Caco-2 (cell line): Measurements from ENCODE around the gene SLC25A21. TPM values are rescaled to one million over a fixed set of nuclear protein-coding genes. Genes with fewer than 3 reads are reported as not detected.

ENCODE experiments used
- BruUV-seq: library from RNA; stranded (reverse); fragments of 400-500 nt; replicated peaks from 2 replicates; lab custom pipeline; 2021; lab: Mats Ljungman, UMichigan
- CTCF ChIA-PET: fragments of 300-600 bp; sonication (Branson Sonifier 250); formaldehyde crosslinking; loops from one replicate; lab custom pipeline; 2022; ENCODE audit warnings: antibody characterized with exemption; lab: Charles Lee
- POLR2A ChIA-PET: fragments of 300-600 bp; sonication (Branson Sonifier 250); formaldehyde crosslinking; loops from one replicate; lab custom pipeline; 2022; ENCODE audit warnings: antibody characterized with exemption; lab: Charles Lee
- DNase-seq, 2 experiments: peaks; one replicate each; pipeline versions ENCODE4 v3.0.0 to v3.0.0-alpha.2; 2020 to 2022
- H3K27me3 ChIP-seq: replicated peaks from 2 replicates; pipeline ENCODE4 v1.6.0; 2011; ENCODE audit warnings: low read length; ENCODE audit not compliant: control insufficient read depth, insufficient read depth
- H3K36me3 ChIP-seq: 2 replicates; pipeline ENCODE4 v1.5.1; 2011; ENCODE audit warnings: low read length; ENCODE audit not compliant: control insufficient read depth, insufficient read depth
- H3K4me1 ChIP-seq: fragments of 250-450 bp; sonication (Bioruptor Pico); 2 replicates; pipeline ENCODE4 v1.5.1; 2020; ENCODE audit warnings: mild to moderate bottlenecking
- H3K4me3 ChIP-seq: 2 replicates; pipeline ENCODE4 v1.5.1; 2011; ENCODE audit warnings: low read depth, mild to moderate bottlenecking, control low read depth, low read length
- H3K9me3 ChIP-seq: fragments of 250-450 bp; sonication (Bioruptor Pico); 2 replicates; pipeline ENCODE4 v1.5.1; 2020; ENCODE audit warnings: mild to moderate bottlenecking, moderate library complexity
- H3K27ac Mint-ChIP-seq: one replicate; pipeline ENCODE4 v1.8.0; 2022; ENCODE audit warnings: mixed read lengths; ENCODE audit not compliant: unreplicated experiment
- H3K27me3 Mint-ChIP-seq: one replicate; pipeline ENCODE4 v1.8.0; 2022; ENCODE audit warnings: mixed read lengths; ENCODE audit not compliant: insufficient read depth, unreplicated experiment
- H3K36me3 Mint-ChIP-seq: one replicate; pipeline ENCODE4 v1.8.0; 2022; ENCODE audit warnings: mild to moderate bottlenecking, mixed read lengths; ENCODE audit not compliant: insufficient read depth, unreplicated experiment
- H3K4me1 Mint-ChIP-seq: one replicate; pipeline ENCODE4 v1.8.0; 2022; ENCODE audit warnings: low read depth, mixed read lengths; ENCODE audit not compliant: unreplicated experiment
- H3K4me3 Mint-ChIP-seq: one replicate; pipeline ENCODE4 v1.8.0; 2022; ENCODE audit warnings: mild to moderate bottlenecking, moderate library complexity, mixed read lengths; ENCODE audit not compliant: unreplicated experiment
- H3K9me3 Mint-ChIP-seq: one replicate; pipeline ENCODE4 v1.8.0; 2022; ENCODE audit warnings: mixed read lengths; ENCODE audit not compliant: unreplicated experiment
- CTCF ChIP-seq, 2 experiments: fragments of 200-600 bp in 1 of 2; IDR thresholded peaks; 1 replicate in 1 of 2; 2 replicates in 1 of 2; pipeline versions ENCODE4 v1.5.1 to v1.8.0; 2011 to 2022; ENCODE audit warnings: antibody characterized with exemption in 1 of 2, control low read depth in 1 of 2, inconsistent platforms in 1 of 2, low read depth in 1 of 2, low read length in 1 of 2, mild to moderate bottlenecking in 1 of 2, moderate library complexity in 1 of 2; ENCODE audit not compliant: insufficient read depth in 1 of 2, severe bottlenecking in 1 of 2, unreplicated experiment in 1 of 2
- intact Hi-C: fragments of 100-400 bp; cut with micrococcal nuclease; formaldehyde crosslinking; loops from one replicate; pipeline ENCODE4 v1.10.0; 2022; ENCODE audit not compliant: unreplicated experiment
- total RNA-seq: library from RNA; stranded (reverse); gene quantifications from 2 replicates; pipeline ENCODE4 v1.2.3, GENCODE V29; 2022

The SLC25A21 gene
- total RNA-seq, 1 experiment from 2014 or later, result 3.2 TPM

- H3K4me1 ChIP-seq, result peaks cover 5% of the 10 kb centered on the region; the same call in 1 of the 2 replicates
- BruUV-seq, result no TSS peak
- TF ChIP-seq CTCF (IDR thresholded peaks at IDR 0.05; ENCODE audit: insufficient read depth in 1 of 2, low read depth in 1 of 2, low read length in 1 of 2, severe bottlenecking in 1 of 2, unreplicated experiment in 1 of 2), result no peak
- Mint-ChIP-seq H3K36me3 (peaks cover 33% of the 10 kb centered on the region), H3K27me3 (no peaks in the 10 kb centered on the region), H3K27ac (no peak overlapping the region), H3K9me3 (no peaks in the 10 kb centered on the region), H3K4me1 (no peaks in the 10 kb centered on the region), H3K4me3 (peak overlapping the region; percentile 82)
- ChIA-PET CTCF (no interaction called here), POLR2A (no interaction called here)
- H3K36me3 ChIP-seq, result no peaks in the 10 kb centered on the region
- intact Hi-C loops, result loop anchor here (5.0 kb wide), 2 partner anchors 109 to 489 kb away; no protein-coding TSS in a partner anchor
- H3K9me3 ChIP-seq, result no peaks in the 10 kb centered on the region
- no peak overlapping the region for H3K4me3 ChIP-seq
- DNase-seq, result no peak
- no peaks in the 10 kb centered on the region for H3K27me3 ChIP-seq
Measured at GRCh38 chr14:36663404-36664321, 508.7 kb downstream of the SLC25A21 start.

GRCh38 chr14:36662543-36663403 lies 509.6 kb downstream of the SLC25A21 start:
- no peaks in the 10 kb centered on the region for H3K27me3 ChIP-seq
- no peaks in the 10 kb centered on the region for H3K36me3 ChIP-seq
- H3K4me1 ChIP-seq, result peaks cover 5% of the 10 kb centered on the region; the same call in 1 of the 2 replicates
- Mint-ChIP-seq H3K36me3 (peaks cover 33% of the 10 kb centered on the region), H3K27me3 (no peaks in the 10 kb centered on the region), H3K4me1 (no peaks in the 10 kb centered on the region), H3K4me3 (peak overlapping the region; percentile 82), H3K27ac (peak overlapping the region; percentile 83), H3K9me3 (no peaks in the 10 kb centered on the region)
- TF ChIP-seq CTCF (IDR thresholded peaks at IDR 0.05; ENCODE audit: insufficient read depth in 1 of 2, low read depth in 1 of 2, low read length in 1 of 2, severe bottlenecking in 1 of 2, unreplicated experiment in 1 of 2), result no peak
- ChIA-PET POLR2A (no interaction called here), CTCF (interaction anchor here (1.6 kb wide), 1 partner anchor 109 kb away, joined by 4 read pairs; no protein-coding TSS in a partner anchor)
- H3K9me3 ChIP-seq, result no peaks in the 10 kb centered on the region
- intact Hi-C loops, result loop anchor here (5.0 kb wide), 2 partner anchors 110 to 490 kb away; no protein-coding TSS in a partner anchor
- peak overlapping the region; percentile 64 for H3K4me3 ChIP-seq
- peak in 1 of 2 experiments; percentile 11 for DNase-seq
- no TSS peak for BruUV-seq

GRCh38 chr14:36662258-36662542 lies 510.2 kb downstream of the SLC25A21 start:
- Mint-ChIP-seq H3K4me1 (no peaks in the 10 kb centered on the region), H3K27me3 (no peaks in the 10 kb centered on the region), H3K4me3 (peak overlapping the region; percentile 82), H3K27ac (peak overlapping the region; percentile 83), H3K36me3 (peaks cover 33% of the 10 kb centered on the region), H3K9me3 (no peaks in the 10 kb centered on the region)
- ChIA-PET CTCF (interaction anchor here (1.1 to 1.6 kb wide), 3 partner anchors 109 to 488 kb away, joined by 4 to 18 read pairs (median 5); no protein-coding TSS in a partner anchor), POLR2A (no interaction called here)
- Histone ChIP-seq H3K4me1 (peaks cover 5% of the 10 kb centered on the region; the same call in 1 of the 2 replicates), H3K4me3 (peak overlapping the region; percentile 64), H3K36me3 (no peaks in the 10 kb centered on the region), H3K9me3 (no peaks in the 10 kb centered on the region), H3K27me3 (no peaks in the 10 kb centered on the region)
- intact Hi-C loops, result loop anchor here (5.0 kb wide), 2 partner anchors 110 to 490 kb away; no protein-coding TSS in a partner anchor
- no TSS peak for BruUV-seq
- no peak for DNase-seq
- no peak for TF ChIP-seq CTCF (IDR thresholded peaks at IDR 0.05; ENCODE audit: insufficient read depth in 1 of 2, low read depth in 1 of 2, low read length in 1 of 2, severe bottlenecking in 1 of 2, unreplicated experiment in 1 of 2)
